GM12878 (cell line): ENCODE data around the gene ARID3B. TPM values are rescaled to one million over a fixed set of nuclear protein-coding genes. Genes with fewer than 3 reads are reported as not detected.

Experiments
- ATAC-seq: fragments of 200-7000 bp; cut with Tn5 transposase; 3 replicates; pipeline ENCODE4 v1.9.1; 2020; ENCODE audit warnings: mild to moderate bottlenecking, moderate library complexity
- BruUV-seq: library from RNA; stranded (reverse); fragments of 400-500 nt; replicated peaks from 2 replicates; lab custom pipeline; 2021; lab: Mats Ljungman, UMichigan
- CTCF ChIA-PET: fragments of 300-600 bp; sonication (Branson Sonifier 250); formaldehyde crosslinking; extraction: SDS; loops from one replicate; lab custom pipeline; 2021; ENCODE audit warnings: inconsistent platforms; lab: Yijun Ruan, JAX
- POLR2A ChIA-PET: fragments of 350-600 bp; formaldehyde crosslinking; extraction: SDS; loops from one replicate; lab custom pipeline; 2021; ENCODE audit warnings: inconsistent platforms; lab: Charles Lee
- RAD21 ChIA-PET: fragments of 300-600 bp; sonication (Branson Sonifier 250); formaldehyde crosslinking; loops from one replicate; lab custom pipeline; 2023; ENCODE audit warnings: antibody characterized with exemption; ENCODE audit not compliant: unreplicated experiment; lab: Charles Lee
- SMC1A ChIA-PET: fragments of 300-600 bp; sonication (Branson Sonifier 250); formaldehyde crosslinking; loops from one replicate; lab custom pipeline; 2023; ENCODE audit not compliant: unreplicated experiment, uncharacterized antibody; lab: Charles Lee
- DNase-seq: peaks from one replicate; pipeline ENCODE4 v3.0.0-alpha.2; 2011; ENCODE audit warnings: low read depth, low spot score
- FAIRE-seq: peaks from 3 replicates; lab custom pipeline; 2011; peaks lifted over from hg19 to GRCh38; lab: Jason Lieb, UNC
- H2AFZ ChIP-seq: 2 replicates; pipeline ENCODE4 v1.6.0; 2011; ENCODE audit warnings: low read depth, low read length, control low read depth; ENCODE audit not compliant: control insufficient read depth
- H3K27ac ChIP-seq: 2 replicates; pipeline ENCODE4 v1.5.1; 2011; ENCODE audit warnings: control low read depth; ENCODE audit not compliant: control insufficient read depth, insufficient read depth
- H3K27me3 ChIP-seq, 2 experiments: replicated peaks in 1 of 2; 2 replicates each; pipeline versions ENCODE4 v1.6.0 to v1.6.1; 2011; ENCODE audit warnings: low read length in 1 of 2; ENCODE audit not compliant: control insufficient read depth in 2 of 2, insufficient read depth in 2 of 2
- H3K36me3 ChIP-seq, 2 experiments: 2 replicates each; pipeline ENCODE4 v1.5.1; 2011; ENCODE audit warnings: low read length in 1 of 2; ENCODE audit not compliant: control insufficient read depth in 2 of 2, insufficient read depth in 2 of 2
- H3K4me1 ChIP-seq: 2 replicates; pipeline ENCODE4 v1.6.1; 2011; ENCODE audit warnings: mild to moderate bottlenecking, low read length, moderate library complexity, mixed read lengths; ENCODE audit not compliant: control insufficient read depth, insufficient read depth
- H3K4me2 ChIP-seq: 2 replicates; pipeline ENCODE4 v1.6.0; 2011; ENCODE audit warnings: control low read depth; ENCODE audit not compliant: control insufficient read depth, insufficient read depth
- H3K4me3 ChIP-seq: fragments of 200-600 bp; sonication (generic); 2 replicates; pipeline ENCODE4 v1.5.1; 2016
- H3K79me2 ChIP-seq: 2 replicates; pipeline ENCODE4 v1.6.0; 2011; ENCODE audit warnings: low read length; ENCODE audit not compliant: control insufficient read depth, insufficient read depth
- H3K9ac ChIP-seq: 2 replicates; pipeline ENCODE4 v1.8.0; 2011; ENCODE audit warnings: low read length, control low read depth, mixed read lengths; ENCODE audit not compliant: control insufficient read depth, insufficient read depth
- H3K9me3 ChIP-seq: replicated peaks from 3 replicates; pipeline ENCODE4 v1.5.1; 2011; ENCODE audit warnings: mild to moderate bottlenecking, low read length; ENCODE audit not compliant: control insufficient read depth, insufficient read depth
- H4K20me1 ChIP-seq: 2 replicates; pipeline ENCODE4 v1.6.0; 2011; ENCODE audit not compliant: control insufficient read depth, insufficient read depth
- ASH2L ChIP-seq: fragments of 300-600, 200-600 bp; sonication (generic); IDR thresholded peaks from 2 replicates; pipeline ENCODE4 v1.6.1; 2017; ENCODE audit warnings: low read depth, mild to moderate bottlenecking, borderline replicate concordance
- EP300 ChIP-seq, 2 experiments: fragments of 150-350 bp in 1 of 2; IDR thresholded peaks; 2 replicates each; pipeline ENCODE4 v1.6.1; 2011 to 2012; ENCODE audit warnings: low read depth in 2 of 2, low read length in 2 of 2, borderline replicate concordance in 1 of 2, improper control_type of control experiment in 1 of 2, inconsistent platforms in 1 of 2; ENCODE audit not compliant: control insufficient read depth in 1 of 2
- ETV6 ChIP-seq, 2 experiments: fragments of 450-650 bp in 1 of 2; IDR thresholded peaks in 1 of 2; conservative IDR thresholded peaks in 1 of 2; 2 replicates each; pipeline ENCODE4 v1.6.1; 2014; ENCODE audit warnings: antibody characterized with exemption in 1 of 2, borderline replicate concordance in 1 of 2, low read depth in 1 of 2, mild to moderate bottlenecking in 1 of 2, moderate library complexity in 1 of 2
- YBX1 ChIP-seq: fragments of 450-650 bp; IDR thresholded peaks from 2 replicates; pipeline ENCODE4 v1.6.1; 2016; ENCODE audit warnings: antibody characterized with exemption
- WGBS: methylation state at CpG from one replicate; pipeline ENCODE4 v1.1.6; 2016; ENCODE audit warnings: low lambda C conversion rate; ENCODE audit not compliant: insufficient replicate concordance, insufficient coverage; ENCODE audit errors: missing lambda C conversion rate; 5-methylcytosine and 5-hydroxymethylcytosine counted together
- in situ Hi-C: fragments of 300-500 bp; cut with MboI; formaldehyde crosslinking; loops from 9 replicates; pipeline ENCODE4 v1.14.3; 2018; ENCODE audit warnings: mixed read lengths
- intact Hi-C: fragments of 100-400 bp; cut with micrococcal nuclease; formaldehyde crosslinking; loops from one replicate; pipeline ENCODE4 v1.14.2; 2022; ENCODE audit not compliant: unreplicated experiment
- polyA plus RNA-seq, 11 experiments: library from polyadenylated mRNA; depleted of rRNA in 4 of 11; unstranded in 6 of 11; stranded (reverse) in 5 of 11; fragments of >200 nt; fragmentation: Nextera tagmentation in 4 of 11; fragmentation: Illumina TruSeq in 1 of 11; extraction: Ambion mirVana in 4 of 11; extraction: Trizol in 1 of 11; gene quantifications; 1 replicate in 1 of 11; 2 replicates in 10 of 11; pipeline versions ENCODE4 v1.2.1 to v1.2.3, GENCODE V29; 2011 to 2016; ENCODE audit warnings: inconsistent platforms in 2 of 11, missing spikeins in 2 of 11, low read depth in 1 of 11
- total RNA-seq, 4 experiments: library from RNA; depleted of rRNA in 3 of 4; stranded (reverse); fragments of >200 nt in 3 of 4; fragmentation: Illumina TruSeq in 1 of 4; extraction: Trizol in 1 of 4; gene quantifications; 2 replicates each; pipeline versions ENCODE4 v1.2.1 to v1.2.3, GENCODE V29; 2013 to 2021
- TF ChIP-seq, protein P1 (sequence below): fragments of 450-650 bp; formaldehyde crosslinking; IDR thresholded peaks from 2 replicates; pipeline ENCODE4 v1.4.0; 2022; ENCODE audit warnings: mild to moderate bottlenecking, moderate library complexity

The ARID3B gene
- total and polyA plus RNA-seq, 10 of the 15 experiments (the other 5 are each of a cell fraction or from before 2014, with no cell fraction given) = 1.1 to 33.4 (median 24.0) TPM

DNA sequence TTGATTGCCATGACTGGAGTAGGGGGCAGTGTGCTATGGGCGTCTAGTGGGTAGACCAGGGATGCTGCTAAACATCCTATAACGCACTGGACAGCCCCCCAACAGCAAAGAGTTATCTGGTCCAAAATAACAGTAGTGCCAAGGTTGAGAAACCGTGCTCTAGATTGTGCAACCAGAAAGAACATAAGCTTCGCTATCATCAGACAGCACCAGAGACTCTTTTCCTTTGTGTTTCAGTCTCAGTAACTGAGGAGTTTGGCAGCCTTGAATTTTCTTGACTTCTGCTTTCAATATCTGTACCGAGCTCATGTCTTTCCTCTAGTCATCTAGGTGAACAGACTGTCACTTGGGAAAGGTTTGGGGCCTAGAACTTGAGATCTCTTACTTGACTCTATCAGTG, 8.8 kb downstream of the ARID3B start:
- Histone ChIP-seq H4K20me1 (peaks cover 7% of the 10 kb centered on the region), H3K9ac (no peak overlapping the region), H2AFZ (no peak overlapping the region), H3K36me3 (peaks cover 7 to 47% of the 10 kb centered on the region in 2 experiments), H3K9me3 (no peaks in the 10 kb centered on the region), H3K4me3 (0 out of 2 replicates have a peak overlapping the region, but pooled peaks have one; percentile 10), H3K79me2 (peaks cover 88% of the 10 kb centered on the region), H3K27ac (no peak overlapping the region)
- FAIRE-seq (no peak), ATAC-seq (0 out of 3 replicates have a peak, but pooled peaks have one; percentile 3), DNase-seq (no peak)
- ChIA-PET POLR2A (interaction anchor here (1.0 kb wide), 2 partner anchors 8 to 9 kb away, joined by 3 to 4 read pairs; partner anchors contain the start of gene ARID3B), CTCF (interaction anchor here (3.6 kb wide), 1 partner anchor 8 kb away, joined by 10 read pairs; the partner anchor contains the start of gene ARID3B), SMC1A (interaction anchor here (0.7 to 1.0 kb wide), 2 partner anchors 8 to 67 kb away, joined by 4 read pairs; no protein-coding TSS in a partner anchor), RAD21 (interaction anchor here (0.8 to 1.0 kb wide), 2 partner anchors 80 to 110 kb away, joined by 3 read pairs; no protein-coding TSS in a partner anchor)
- WGBS = 59% methylated on average over 5 of the region's 5 CpGs
- in situ Hi-C loops = no loop called here
- BruUV-seq = TSS peak; percentile 9
- TF ChIP-seq, protein P1, sequence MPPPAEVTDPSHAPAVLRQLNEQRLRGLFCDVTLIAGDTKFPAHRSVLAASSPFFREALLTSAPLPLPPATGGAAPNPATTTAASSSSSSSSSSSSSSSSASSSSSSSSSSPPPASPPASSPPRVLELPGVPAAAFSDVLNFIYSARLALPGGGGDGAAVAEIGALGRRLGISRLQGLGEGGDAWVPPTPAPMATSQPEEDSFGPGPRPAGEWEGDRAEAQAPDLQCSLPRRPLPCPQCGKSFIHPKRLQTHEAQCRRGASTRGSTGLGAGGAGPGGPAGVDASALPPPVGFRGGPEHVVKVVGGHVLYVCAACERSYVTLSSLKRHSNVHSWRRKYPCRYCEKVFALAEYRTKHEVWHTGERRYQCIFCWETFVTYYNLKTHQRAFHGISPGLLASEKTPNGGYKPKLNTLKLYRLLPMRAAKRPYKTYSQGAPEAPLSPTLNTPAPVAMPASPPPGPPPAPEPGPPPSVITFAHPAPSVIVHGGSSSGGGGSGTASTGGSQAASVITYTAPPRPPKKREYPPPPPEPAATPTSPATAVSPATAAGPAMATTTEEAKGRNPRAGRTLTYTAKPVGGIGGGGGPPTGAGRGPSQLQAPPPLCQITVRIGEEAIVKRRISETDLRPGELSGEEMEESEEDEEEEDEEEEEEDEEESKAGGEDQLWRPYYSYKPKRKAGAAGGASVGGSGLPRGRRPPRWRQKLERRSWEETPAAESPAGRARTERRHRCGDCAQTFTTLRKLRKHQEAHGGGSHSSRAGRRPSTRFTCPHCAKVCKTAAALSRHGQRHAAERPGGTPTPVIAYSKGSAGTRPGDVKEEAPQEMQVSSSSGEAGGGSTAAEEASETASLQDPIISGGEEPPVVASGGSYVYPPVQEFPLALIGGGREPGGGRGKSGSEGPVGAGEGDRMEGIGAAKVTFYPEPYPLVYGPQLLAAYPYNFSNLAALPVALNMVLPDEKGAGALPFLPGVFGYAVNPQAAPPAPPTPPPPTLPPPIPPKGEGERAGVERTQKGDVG = no peak
- no peak for TF ChIP-seq YBX1
- no peak for TF ChIP-seq EP300 (IDR thresholded peaks at IDR 0.05; ENCODE audit: borderline replicate concordance in 1 of 2, control insufficient read depth in 1 of 2, low read depth in 2 of 2, low read length in 2 of 2)
- no peak for TF ChIP-seq ETV6 (conservative IDR thresholded peaks at IDR 0.05 in 1 of 2, IDR thresholded peaks at IDR 0.05 in 1 of 2; ENCODE audit: borderline replicate concordance in 1 of 2, low read depth in 1 of 2)
- no peak for TF ChIP-seq ASH2L
- TF ChIP-seq, all 136 proteins: peak for 0
- Histone ChIP-seq H3K27me3 (no peaks in the 10 kb centered on the region), H3K4me2 (peak overlapping the region; percentile 40; the same call in 1 of the 2 replicates), H3K4me1 (peaks cover 28% of the 10 kb centered on the region)
- intact Hi-C loops = loop anchor here (5.0 kb wide), 1 partner anchor 67 kb away; the partner anchor contains the start of gene CLK3
